ENCODE results near the gene ESR1.
"Not testable (repeated sequence)": the region's sequence is repeated elsewhere in the genome, so short reads cannot be mapped to it uniquely, and the experiment has no call there.

Gene ESR1

DNA sequence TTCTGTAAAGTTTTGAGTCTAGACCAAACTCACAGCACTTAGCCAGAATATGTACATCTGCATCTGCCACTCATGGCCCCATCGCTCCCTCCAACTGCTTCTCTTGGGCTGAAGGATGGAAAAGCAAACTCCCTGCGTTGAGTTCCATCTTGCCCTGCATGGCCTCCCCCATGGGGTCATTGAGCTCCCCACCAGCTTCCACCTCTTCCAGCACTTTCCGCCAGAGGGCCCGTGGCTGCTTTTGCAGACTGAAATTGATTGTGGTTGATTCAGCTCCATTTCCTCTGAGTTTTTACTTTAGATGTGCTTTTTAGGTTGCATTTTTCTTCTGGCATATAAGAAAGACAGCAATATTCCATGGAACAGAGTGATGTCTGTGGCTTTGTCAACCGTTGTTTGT, 263.1 kb downstream of the ESR1 start:
- H2BK15ac ChIP-seq (replicated peaks; ENCODE audit: low read depth), result no peak overlapping the region
- H2AK5ac ChIP-seq (ENCODE audit: low read length), result no peak overlapping the region
- H3K4me1 ChIP-seq (ENCODE audit: control insufficient read depth, low read depth, low read length), result no peaks in the 10 kb centered on the region
- DNase-seq, result no peak
- no peaks in the 10 kb centered on the region for H3K27me3 ChIP-seq (ENCODE audit: insufficient read depth, low read length, poor library complexity)
- no peak overlapping the region for H4K5ac ChIP-seq (ENCODE audit: low read length)
- H3K9ac ChIP-seq (ENCODE audit: low read length), result no peak overlapping the region
- H3K4me2 ChIP-seq (ENCODE audit: low read length), result no peak overlapping the region
- H3K4me3 ChIP-seq (ENCODE audit: low read length), result no peak overlapping the region
- H3K27ac ChIP-seq (ENCODE audit: low read depth, low read length), result no peak overlapping the region
- H4K8ac ChIP-seq (ENCODE audit: low read depth, low read length), result no peak overlapping the region
- no peak overlapping the region for H3K4ac ChIP-seq (ENCODE audit: low read depth, low read length)
- no peak overlapping the region for H2BK120ac ChIP-seq (ENCODE audit: low read depth, low read length)
- no peak overlapping the region for H3K23ac ChIP-seq (ENCODE audit: low read length)
- H3K79me1 ChIP-seq (ENCODE audit: low read length), result no peaks in the 10 kb centered on the region
- no peak overlapping the region for H3K18ac ChIP-seq (ENCODE audit: low read length)
- H3K56ac ChIP-seq (ENCODE audit: low read length), result no peak overlapping the region
- WGBS (ENCODE audit: extremely low coverage, insufficient coverage, low lambda C conversion rate), result no CpG with 5 or more reads among the region's 5 CpGs
- H3K36me3 ChIP-seq (ENCODE audit: control insufficient read depth, insufficient read depth, low read length), result no peaks in the 10 kb centered on the region
- no peaks in the 10 kb centered on the region for H3K79me2 ChIP-seq (ENCODE audit: control insufficient read depth, insufficient read depth, low read length)
- H2BK5ac ChIP-seq (ENCODE audit: low read length), result no peak overlapping the region

DNA sequence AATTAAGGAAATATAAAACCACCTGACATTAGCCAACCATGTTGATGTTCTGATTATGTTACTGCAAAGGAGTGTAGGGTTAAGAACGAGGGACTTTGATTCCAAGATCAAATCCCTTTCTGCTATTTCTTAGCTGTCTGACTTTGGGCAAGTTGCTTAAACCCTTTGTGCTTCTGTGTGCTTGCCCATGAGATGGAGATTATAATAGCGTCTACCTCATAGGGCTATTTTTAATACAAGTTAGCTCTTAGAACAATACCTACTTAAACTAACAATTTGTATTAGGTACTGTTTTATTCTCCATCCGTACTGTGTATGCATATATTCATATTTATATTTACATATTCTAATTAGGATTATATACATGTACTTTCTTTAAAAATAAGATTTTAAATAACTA, 263.8 kb downstream of the ESR1 start:
- Histone ChIP-seq H3K4me1 (ENCODE audit: control insufficient read depth, low read depth, low read length) (no peaks in the 10 kb centered on the region), H3K4me3 (ENCODE audit: low read length) (no peak overlapping the region), H3K79me1 (ENCODE audit: low read length) (no peaks in the 10 kb centered on the region), H3K79me2 (ENCODE audit: control insufficient read depth, insufficient read depth, low read length) (no peaks in the 10 kb centered on the region), H3K36me3 (ENCODE audit: control insufficient read depth, insufficient read depth, low read length) (no peaks in the 10 kb centered on the region), H3K9ac (ENCODE audit: low read length) (no peak overlapping the region), H3K56ac (ENCODE audit: low read length) (no peak overlapping the region), H4K5ac (ENCODE audit: low read length) (no peak overlapping the region), H3K27me3 (ENCODE audit: insufficient read depth, low read length, poor library complexity) (no peaks in the 10 kb centered on the region), H3K4ac (ENCODE audit: low read depth, low read length) (no peak overlapping the region), H2AK5ac (ENCODE audit: low read length) (no peak overlapping the region), H3K18ac (ENCODE audit: low read length) (no peak overlapping the region), H4K8ac (ENCODE audit: low read depth, low read length) (no peak overlapping the region), H3K27ac (ENCODE audit: low read depth, low read length) (no peak overlapping the region), H3K4me2 (ENCODE audit: low read length) (no peak overlapping the region), H2BK15ac (replicated peaks; ENCODE audit: low read depth) (no peak overlapping the region), H3K23ac (ENCODE audit: low read length) (no peak overlapping the region), H2BK120ac (ENCODE audit: low read depth, low read length) (no peak overlapping the region), H2BK5ac (ENCODE audit: low read length) (no peak overlapping the region)
- no CpG with 5 or more reads among the region's 3 CpGs for WGBS (ENCODE audit: extremely low coverage, insufficient coverage, low lambda C conversion rate)
- no peak for DNase-seq

DNA sequence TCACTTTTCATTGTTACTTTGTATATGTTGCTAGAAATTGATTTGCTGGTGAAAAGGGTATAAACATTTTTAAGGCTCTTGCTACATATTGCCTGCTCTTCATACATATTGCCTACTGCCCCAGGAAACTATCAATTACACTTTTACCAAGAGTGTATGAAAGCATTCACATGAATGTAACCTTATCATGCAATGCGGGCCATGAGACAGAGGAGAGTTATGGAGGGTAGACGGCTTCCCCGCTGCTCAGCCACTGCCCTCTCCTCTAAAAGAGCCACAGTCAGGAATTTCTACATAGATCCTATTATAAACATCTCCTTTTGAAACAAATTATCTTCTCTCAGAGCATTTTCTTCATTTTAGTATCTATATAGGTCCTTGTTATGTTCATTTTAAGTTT, 264.4 kb downstream of the ESR1 start:
- no peak overlapping the region for H2AK5ac ChIP-seq (ENCODE audit: low read length)
- no peak overlapping the region for H3K18ac ChIP-seq (ENCODE audit: low read length)
- H3K9ac ChIP-seq (ENCODE audit: low read length), result no peak overlapping the region
- DNase-seq, result no peak
- H2BK5ac ChIP-seq (ENCODE audit: low read length), result no peak overlapping the region
- H2BK120ac ChIP-seq (ENCODE audit: low read depth, low read length), result no peak overlapping the region
- no peak overlapping the region for H4K8ac ChIP-seq (ENCODE audit: low read depth, low read length)
- no CpG with 5 or more reads among the region's 3 CpGs for WGBS (ENCODE audit: extremely low coverage, insufficient coverage, low lambda C conversion rate)
- H3K4me3 ChIP-seq (ENCODE audit: low read length), result no peak overlapping the region
- H3K4ac ChIP-seq (ENCODE audit: low read depth, low read length), result no peak overlapping the region
- H3K23ac ChIP-seq (ENCODE audit: low read length), result no peak overlapping the region
- H3K56ac ChIP-seq (ENCODE audit: low read length), result no peak overlapping the region
- H3K4me2 ChIP-seq (ENCODE audit: low read length), result no peak overlapping the region
- H3K4me1 ChIP-seq (ENCODE audit: control insufficient read depth, low read depth, low read length), result no peaks in the 10 kb centered on the region
- no peak overlapping the region for H3K27ac ChIP-seq (ENCODE audit: low read depth, low read length)
- no peaks in the 10 kb centered on the region for H3K79me2 ChIP-seq (ENCODE audit: control insufficient read depth, insufficient read depth, low read length)
- no peak overlapping the region for H2BK15ac ChIP-seq (replicated peaks; ENCODE audit: low read depth)
- no peak overlapping the region for H4K5ac ChIP-seq (ENCODE audit: low read length)
- H3K36me3 ChIP-seq (ENCODE audit: control insufficient read depth, insufficient read depth, low read length), result no peaks in the 10 kb centered on the region
- no peaks in the 10 kb centered on the region for H3K27me3 ChIP-seq (ENCODE audit: insufficient read depth, low read length, poor library complexity)
- no peaks in the 10 kb centered on the region for H3K79me1 ChIP-seq (ENCODE audit: low read length)

DNA sequence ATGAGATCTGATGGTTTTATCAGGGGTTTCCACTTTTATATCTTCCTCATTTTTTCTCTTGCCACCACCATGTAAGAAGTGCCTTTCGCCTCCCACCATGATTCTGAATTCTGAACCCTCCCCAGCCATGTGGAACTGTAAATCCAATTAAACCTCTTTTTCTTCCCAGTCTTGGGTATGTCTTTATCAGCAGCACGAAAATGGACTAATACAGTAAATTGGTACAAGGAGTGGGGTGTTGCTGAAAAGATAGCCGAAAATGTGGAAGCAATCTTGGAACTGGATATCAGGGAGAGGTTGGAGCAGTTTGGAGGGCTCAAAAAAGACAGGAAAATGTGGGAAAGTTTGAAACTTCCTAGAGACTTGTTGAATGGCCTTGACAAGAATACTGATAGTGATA, 268.8 kb downstream of the ESR1 start:
- not testable (repeated sequence) for H3K79me1 ChIP-seq (ENCODE audit: low read length); H2BK120ac ChIP-seq (ENCODE audit: low read depth, low read length); H3K4me3 ChIP-seq (ENCODE audit: low read length); H3K27ac ChIP-seq (ENCODE audit: low read depth, low read length); H4K8ac ChIP-seq (ENCODE audit: low read depth, low read length); DNase-seq; H3K56ac ChIP-seq (ENCODE audit: low read length); H3K18ac ChIP-seq (ENCODE audit: low read length); H3K9ac ChIP-seq (ENCODE audit: low read length); H3K4me1 ChIP-seq (ENCODE audit: control insufficient read depth, low read depth, low read length); H3K79me2 ChIP-seq (ENCODE audit: control insufficient read depth, insufficient read depth, low read length); H2BK15ac ChIP-seq (replicated peaks; ENCODE audit: low read depth); H3K27me3 ChIP-seq (ENCODE audit: insufficient read depth, low read length, poor library complexity); H2BK5ac ChIP-seq (ENCODE audit: low read length); H2AK5ac ChIP-seq (ENCODE audit: low read length); H4K5ac ChIP-seq (ENCODE audit: low read length); H3K4ac ChIP-seq (ENCODE audit: low read depth, low read length); H3K23ac ChIP-seq (ENCODE audit: low read length); H3K4me2 ChIP-seq (ENCODE audit: low read length); H3K36me3 ChIP-seq (ENCODE audit: control insufficient read depth, insufficient read depth, low read length)
- no CpG with 5 or more reads among the region's 3 CpGs for WGBS (ENCODE audit: extremely low coverage, insufficient coverage, low lambda C conversion rate)

DNA sequence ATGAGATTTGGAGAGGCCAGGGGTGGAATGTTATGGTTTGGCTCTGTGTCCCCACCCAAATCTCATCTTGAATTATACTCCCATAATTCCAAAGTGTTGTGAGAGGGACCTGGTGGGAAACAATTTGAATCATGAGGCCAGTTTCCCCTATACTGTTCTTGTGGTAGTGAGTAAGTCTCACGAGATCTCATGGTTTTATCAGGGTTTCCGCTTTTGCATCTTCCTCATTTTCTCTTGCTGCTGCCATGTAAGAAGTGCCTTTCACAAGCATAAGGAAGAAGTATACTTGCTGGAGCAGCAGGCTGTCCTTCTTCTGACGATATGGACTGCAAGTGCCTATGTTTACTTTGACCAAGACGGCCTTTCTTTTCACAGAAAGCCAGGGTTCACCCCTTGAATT, 270.5 kb downstream of the ESR1 start:
- H2BK120ac ChIP-seq (ENCODE audit: low read depth, low read length), result no peak overlapping the region
- H3K79me1 ChIP-seq (ENCODE audit: low read length), result no peaks in the 10 kb centered on the region
- H3K36me3 ChIP-seq (ENCODE audit: control insufficient read depth, insufficient read depth, low read length), result no peaks in the 10 kb centered on the region
- no peaks in the 10 kb centered on the region for H3K4me1 ChIP-seq (ENCODE audit: control insufficient read depth, low read depth, low read length)
- no peak overlapping the region for H3K9ac ChIP-seq (ENCODE audit: low read length)
- no peaks in the 10 kb centered on the region for H3K79me2 ChIP-seq (ENCODE audit: control insufficient read depth, insufficient read depth, low read length)
- no peak overlapping the region for H4K8ac ChIP-seq (ENCODE audit: low read depth, low read length)
- H2BK5ac ChIP-seq (ENCODE audit: low read length), result no peak overlapping the region
- DNase-seq, result no peak
- no peak overlapping the region for H2AK5ac ChIP-seq (ENCODE audit: low read length)
- no peak overlapping the region for H3K4me2 ChIP-seq (ENCODE audit: low read length)
- no peak overlapping the region for H4K5ac ChIP-seq (ENCODE audit: low read length)
- H3K56ac ChIP-seq (ENCODE audit: low read length), result no peak overlapping the region
- no peak overlapping the region for H3K18ac ChIP-seq (ENCODE audit: low read length)
- no peaks in the 10 kb centered on the region for H3K27me3 ChIP-seq (ENCODE audit: insufficient read depth, low read length, poor library complexity)
- H3K27ac ChIP-seq (ENCODE audit: low read depth, low read length), result no peak overlapping the region
- H3K23ac ChIP-seq (ENCODE audit: low read length), result no peak overlapping the region
- H2BK15ac ChIP-seq (replicated peaks; ENCODE audit: low read depth), result no peak overlapping the region
- no peak overlapping the region for H3K4me3 ChIP-seq (ENCODE audit: low read length)
- no CpG with 5 or more reads among the region's 4 CpGs for WGBS (ENCODE audit: extremely low coverage, insufficient coverage, low lambda C conversion rate)
- no peak overlapping the region for H3K4ac ChIP-seq (ENCODE audit: low read depth, low read length)

DNA sequence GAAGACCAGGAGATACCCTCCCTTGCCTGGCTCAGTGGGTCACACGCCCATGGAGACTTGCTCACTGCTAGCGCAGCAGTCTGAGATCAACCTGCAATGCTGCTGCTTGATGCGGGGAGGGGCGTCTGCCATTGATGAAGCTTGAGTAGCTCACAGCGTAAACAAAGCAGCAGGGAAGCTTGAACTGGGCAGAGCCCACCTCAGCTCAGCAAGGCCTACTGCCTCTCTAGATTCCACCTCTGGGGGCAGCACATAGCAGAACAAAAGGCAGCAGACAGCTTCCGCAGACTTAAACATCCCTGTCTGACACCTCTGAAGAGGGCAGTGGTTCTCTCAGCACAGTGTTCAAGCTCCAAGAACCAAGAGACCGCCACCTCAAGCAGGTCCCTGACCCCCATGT, 271.3 kb downstream of the ESR1 start:
- Histone ChIP-seq H3K4me2 (ENCODE audit: low read length) (no peak overlapping the region), H4K8ac (ENCODE audit: low read depth, low read length) (no peak overlapping the region), H2BK15ac (replicated peaks; ENCODE audit: low read depth) (no peak overlapping the region), H3K4me3 (ENCODE audit: low read length) (no peak overlapping the region), H3K9ac (ENCODE audit: low read length) (no peak overlapping the region), H3K23ac (ENCODE audit: low read length) (no peak overlapping the region), H3K4me1 (ENCODE audit: control insufficient read depth, low read depth, low read length) (no peaks in the 10 kb centered on the region), H3K56ac (ENCODE audit: low read length) (no peak overlapping the region), H2AK5ac (ENCODE audit: low read length) (no peak overlapping the region), H3K79me2 (ENCODE audit: control insufficient read depth, insufficient read depth, low read length) (no peaks in the 10 kb centered on the region), H2BK5ac (ENCODE audit: low read length) (no peak overlapping the region), H2BK120ac (ENCODE audit: low read depth, low read length) (no peak overlapping the region), H3K18ac (ENCODE audit: low read length) (no peak overlapping the region), H3K79me1 (ENCODE audit: low read length) (no peaks in the 10 kb centered on the region), H3K36me3 (ENCODE audit: control insufficient read depth, insufficient read depth, low read length) (no peaks in the 10 kb centered on the region), H3K27me3 (ENCODE audit: insufficient read depth, low read length, poor library complexity) (no peaks in the 10 kb centered on the region), H4K5ac (ENCODE audit: low read length) (no peak overlapping the region), H3K4ac (ENCODE audit: low read depth, low read length) (no peak overlapping the region), H3K27ac (ENCODE audit: low read depth, low read length) (no peak overlapping the region)
- no CpG with 5 or more reads among the region's 7 CpGs for WGBS (ENCODE audit: extremely low coverage, insufficient coverage, low lambda C conversion rate)
- DNase-seq, result peak; percentile 63
